Vagina (tissue), 2 donors: ENCODE results near the gene TBC1D7.

Experiments used
- POLR2A ChIP-seq, 2 donors: fragments of 450-650 bp; IDR thresholded peaks; one replicate each; pipeline ENCODE4 v1.6.1; 2017; ENCODE audit warnings: antibody characterized with exemption in 2 of 2, mild to moderate bottlenecking in 2 of 2, moderate library complexity in 2 of 2
- POLR2AphosphoS5 ChIP-seq, 2 donors: sonication (generic); formaldehyde crosslinking; IDR thresholded peaks; one replicate each; pipeline ENCODE4 v1.9.0; 2017; ENCODE audit warnings: antibody characterized with exemption in 2 of 2, mild to moderate bottlenecking in 2 of 2, low read depth in 1 of 2; ENCODE audit not compliant: insufficient read depth in 1 of 2

- no peak for TF ChIP-seq POLR2AphosphoS5 (IDR thresholded peaks at IDR 0.05; ENCODE audit: insufficient read depth in 1 of 2, low read depth in 1 of 2)
- TF ChIP-seq POLR2A (IDR thresholded peaks at IDR 0.05): no peak
Measured at GRCh38 chr6:13295576-13295975, 32.8 kb downstream of the TBC1D7 start.
